ENCODE measurements around the gene FTO. TPM values are rescaled to one million over a fixed set of nuclear protein-coding genes. Genes with fewer than 3 reads are reported as not detected.

The FTO gene
- polyA plus RNA-seq, 10 donors = 48.3 to 68.6 (median 62.8) TPM

GRCh38 chr16:54115558-54115957, 411.6 kb downstream of the FTO start:
- DNase-seq = no peak

- DNase-seq = no peak
Measured at GRCh38 chr16:54116124-54116655, 412.2 kb downstream of the FTO start.

GRCh38 chr16:54118846-54119245, 414.9 kb downstream of the FTO start:
- no peak for DNase-seq

GRCh38 chr16:54120846-54121480, 417.0 kb downstream of the FTO start:
- DNase-seq = no peak

- DNase-seq = no peak
Measured at GRCh38 chr16:54121539-54122295, 417.8 kb downstream of the FTO start.

DNA sequence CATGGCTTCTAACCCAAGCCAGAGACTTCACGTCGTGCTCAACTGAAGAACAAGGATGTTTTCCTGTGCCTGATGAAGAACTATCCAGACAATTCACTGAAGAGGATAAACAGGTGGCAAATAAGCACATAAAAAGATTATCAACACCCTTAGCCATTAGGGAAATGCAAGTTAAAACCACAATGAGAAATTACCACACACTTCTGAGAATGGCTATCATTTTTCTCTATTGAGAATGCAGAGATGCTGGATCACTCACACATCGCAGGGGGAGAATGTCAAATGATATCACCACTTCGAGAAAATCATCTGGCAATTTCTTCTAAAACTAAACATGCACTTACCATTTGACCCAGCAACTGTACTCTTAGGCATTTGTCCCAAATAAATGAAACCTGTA, 419.8 kb downstream of the FTO start:
- DNase-seq = no peak

DNA sequence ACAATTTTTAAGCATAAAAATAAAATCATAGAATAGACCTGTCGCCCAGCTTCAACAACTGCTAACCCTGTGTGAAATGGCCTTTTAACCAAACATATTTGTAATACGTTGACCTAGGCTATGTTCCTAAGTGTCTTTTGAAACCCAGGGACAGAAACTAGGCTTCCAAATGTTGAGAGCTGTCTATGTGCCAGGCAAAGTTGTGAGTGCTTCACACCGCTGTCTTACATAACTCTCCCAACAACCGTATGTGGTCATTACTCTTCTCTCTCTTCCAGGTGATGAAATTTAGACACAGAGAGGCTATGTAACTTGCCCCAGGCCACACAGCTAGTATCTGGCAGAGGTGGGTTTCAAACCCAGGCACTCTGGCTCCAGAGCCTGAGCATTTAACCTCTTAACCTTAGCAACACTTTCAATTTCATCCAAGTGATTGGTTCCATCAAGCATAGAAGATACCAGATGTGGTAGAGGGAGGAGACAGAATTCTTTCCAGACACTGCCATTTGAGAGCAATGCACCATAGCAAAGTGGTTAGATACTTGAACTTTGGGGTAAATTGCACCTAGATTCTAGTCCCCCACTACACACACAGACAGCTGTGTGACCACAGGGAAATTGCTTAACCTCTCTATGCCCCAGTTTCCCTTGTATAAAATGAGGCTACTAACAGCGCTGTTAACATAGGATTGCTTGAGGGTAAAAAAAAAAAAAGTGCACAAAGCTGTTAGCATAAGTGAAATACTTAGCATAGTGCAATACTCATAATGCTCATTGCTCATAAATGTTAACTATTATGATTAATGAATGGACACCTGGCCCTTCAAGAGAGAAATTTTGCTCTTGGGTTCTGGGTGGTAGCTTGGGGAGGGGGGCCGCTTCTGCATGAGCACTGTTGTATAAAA, 422.0 kb downstream of the FTO start:
- no peak for DNase-seq

GRCh38 chr16:54126907-54127306, 423.0 kb downstream of the FTO start:
- no peak for DNase-seq

- DNase-seq = no peak
Measured at GRCh38 chr16:54128629-54129234, 424.8 kb downstream of the FTO start.

DNA sequence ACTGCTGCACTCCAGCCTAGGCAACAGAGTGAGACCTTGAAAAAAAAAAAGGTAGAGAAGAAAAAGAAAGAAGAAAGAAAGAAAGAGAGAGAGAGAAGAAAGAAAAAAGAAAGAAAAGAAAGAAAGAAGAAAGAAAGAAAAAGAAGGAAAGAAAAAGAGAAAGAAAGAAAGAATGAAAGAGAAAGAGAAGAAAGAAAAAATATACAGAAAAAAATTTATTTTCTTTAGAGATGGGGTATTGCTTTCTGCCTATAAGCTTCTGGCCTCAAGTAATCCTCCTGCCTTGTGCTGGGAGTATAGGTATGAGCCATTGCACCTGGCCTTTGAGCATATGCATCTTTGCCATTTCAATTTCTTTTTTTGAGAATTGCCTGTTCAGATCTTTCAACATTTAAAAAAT, 425.9 kb downstream of the FTO start:
- no peak for DNase-seq

DNA sequence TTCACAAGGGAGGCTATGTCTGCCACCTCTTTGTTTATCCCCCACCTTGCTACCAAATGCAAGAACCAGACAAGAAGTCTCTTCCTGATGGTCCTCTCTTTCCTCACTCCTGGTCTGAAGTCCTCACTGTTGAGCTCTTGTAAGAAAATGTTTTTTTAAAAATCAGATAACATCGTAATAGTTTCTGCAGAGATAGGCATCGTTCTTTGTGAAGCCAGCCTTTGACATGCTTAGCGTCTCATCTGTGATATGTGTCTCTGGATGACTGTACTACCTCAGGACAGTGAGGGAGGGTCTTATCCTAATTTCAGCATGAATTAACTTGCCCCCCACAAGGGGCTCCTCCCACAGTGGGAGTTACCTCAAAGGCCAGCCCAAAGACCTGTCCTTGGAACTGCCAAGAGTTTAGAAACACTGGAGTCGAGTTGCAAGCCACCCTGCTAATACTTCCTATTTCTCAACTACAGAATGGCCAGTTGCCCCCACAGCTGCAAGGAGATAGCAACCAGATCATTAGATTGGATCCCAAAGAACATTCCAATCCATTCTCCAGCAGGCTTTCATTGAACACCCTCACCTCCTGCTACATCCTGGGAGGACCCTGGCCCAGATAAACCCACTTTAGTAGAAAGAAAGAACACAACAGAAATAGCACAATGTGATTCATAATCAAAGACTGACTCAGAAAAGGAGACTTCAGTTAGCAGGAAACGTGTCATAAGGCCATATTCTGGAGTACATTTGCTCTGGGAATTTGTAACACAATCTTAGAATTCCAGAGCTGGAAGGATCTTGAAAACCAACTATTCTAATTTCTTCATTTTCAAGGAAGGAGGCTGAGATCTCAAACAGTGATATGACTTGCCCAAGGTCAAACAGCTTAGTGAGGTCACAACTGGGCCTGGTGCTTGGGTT, 431.7 kb downstream of the FTO start:
- peak in 1 of 3 donors; percentile 58 for DNase-seq

- DNase-seq = no peak
Measured at GRCh38 chr16:54136276-54136625, 432.3 kb downstream of the FTO start.

- no peak for DNase-seq
Measured at GRCh38 chr16:54140057-54140787, 436.3 kb downstream of the FTO start.

- DNase-seq = no peak
Measured at GRCh38 chr16:54140788-54141136, 436.8 kb downstream of the FTO start.

DNA sequence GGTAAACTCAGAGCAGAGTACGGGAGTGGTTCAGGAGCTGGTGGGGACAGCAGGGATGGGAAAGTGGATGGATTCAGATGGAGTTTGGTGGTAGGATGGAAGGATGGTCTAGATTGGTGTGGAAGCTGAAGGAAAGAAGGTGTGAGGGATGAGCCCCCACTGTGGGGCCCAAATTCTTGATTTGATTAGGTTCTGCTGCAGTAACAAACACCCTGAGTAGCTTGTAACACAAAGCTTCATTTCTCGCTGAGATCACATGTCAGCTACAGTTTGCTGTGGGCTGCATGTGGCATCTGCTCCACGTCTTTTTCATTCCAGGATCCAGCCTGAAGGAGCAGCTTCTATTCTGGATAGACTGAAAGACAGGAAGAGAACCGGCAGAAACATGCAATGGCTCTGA, 438.8 kb downstream of the FTO start:
- peak in 1 of 3 donors; percentile 7 for DNase-seq

- no peak for DNase-seq
Measured at GRCh38 chr16:54143410-54143809, 439.5 kb downstream of the FTO start.

DNA sequence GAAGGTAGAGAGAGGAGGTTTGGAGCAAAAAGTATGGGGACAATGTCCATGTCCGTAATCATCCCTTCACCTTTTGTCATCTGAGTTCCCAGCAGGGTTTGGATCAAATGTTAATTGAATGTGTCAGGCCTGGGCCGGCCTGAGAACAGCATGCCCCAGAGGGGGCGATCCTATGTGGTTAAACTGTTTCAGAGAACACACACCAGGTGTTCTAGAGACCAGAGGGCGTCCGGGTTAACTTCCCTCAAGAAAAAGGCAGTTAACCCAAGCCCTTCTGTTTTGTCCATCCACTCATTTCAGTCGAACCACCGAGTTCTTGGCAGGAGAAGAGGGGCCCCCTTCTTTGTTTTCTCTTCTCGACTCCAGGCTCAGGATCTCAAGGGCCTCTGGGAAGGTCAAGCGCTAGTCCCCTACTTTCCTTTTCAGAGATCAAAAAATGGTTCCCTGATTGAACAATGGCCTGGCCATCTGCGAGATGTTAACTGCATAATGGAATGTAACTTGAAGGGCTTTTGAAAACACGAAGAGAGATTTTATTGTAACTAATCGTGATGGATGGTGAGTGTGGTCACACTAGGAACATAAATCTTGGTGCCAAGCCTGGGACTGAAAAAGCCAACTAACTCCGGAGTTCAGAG, 440.1 kb downstream of the FTO start:
- DNase-seq = no peak

DNA sequence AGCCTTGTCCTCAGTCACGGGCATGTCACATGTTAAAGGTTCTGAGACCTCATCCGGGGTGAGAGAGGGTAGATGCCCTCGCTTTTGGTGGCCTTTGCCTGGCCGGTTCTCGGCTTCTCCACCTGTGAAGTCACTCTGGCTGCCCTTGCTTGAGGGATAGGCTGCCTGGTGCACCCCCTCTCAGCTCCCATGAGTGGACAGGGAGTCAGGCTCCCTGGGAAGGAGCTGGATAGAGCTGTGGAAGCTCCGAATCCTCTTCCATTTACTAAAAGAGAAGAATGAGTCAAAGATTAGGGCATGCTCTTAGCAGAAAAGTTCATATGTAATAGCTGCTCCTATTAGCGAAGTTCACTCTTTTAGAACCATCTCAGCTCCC, 440.6 kb downstream of the FTO start:
- no peak for DNase-seq

DNA sequence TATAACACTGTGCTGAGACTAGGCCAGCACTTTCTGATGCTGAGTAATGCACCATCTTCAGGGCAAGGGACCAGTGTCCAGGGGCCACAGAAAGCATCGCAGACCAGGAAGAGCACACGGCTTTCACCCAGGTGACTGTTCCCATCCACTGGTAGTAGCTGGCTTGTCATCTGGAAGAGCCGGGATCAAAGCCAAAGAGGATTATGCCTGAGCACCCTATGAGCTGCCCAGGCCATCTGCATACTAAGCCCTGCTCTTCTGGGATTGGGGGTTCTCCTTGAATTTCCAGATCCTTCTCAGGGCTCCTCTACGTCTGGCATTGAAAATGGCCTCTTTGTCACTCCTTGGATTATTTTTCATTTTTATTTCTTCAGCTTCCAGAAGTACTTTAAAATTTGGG, 441.9 kb downstream of the FTO start:
- DNase-seq = no peak

- no peak for DNase-seq
Measured at GRCh38 chr16:54148974-54149373, 445.0 kb downstream of the FTO start.

All from muscle of back (tissue), 11 donors.